Cardiac fibroblast (primary cell): ENCODE measurements around the gene BRSK2.

Source experiments
- DNase-seq, 2 donors: peaks; one replicate each; pipeline versions ENCODE4 v3.0.0 to v3.0.0-alpha.2; 2010; ENCODE audit warnings: low read depth in 2 of 2
- H3K4me3 ChIP-seq, 2 donors: replicated peaks in 1 of 2; 1 replicate in 1 of 2; 2 replicates in 1 of 2; pipeline ENCODE4 v1.5.1; 2011; ENCODE audit warnings: low read depth in 2 of 2, low read length in 2 of 2, mild to moderate bottlenecking in 2 of 2, moderate library complexity in 1 of 2
- TF ChIP-seq, protein P1 (sequence below): IDR thresholded peaks from one replicate; pipeline ENCODE4 v1.5.1; 2011; ENCODE audit warnings: low read depth, mild to moderate bottlenecking, low read length, inconsistent platforms

BRSK2 gene

DNA sequence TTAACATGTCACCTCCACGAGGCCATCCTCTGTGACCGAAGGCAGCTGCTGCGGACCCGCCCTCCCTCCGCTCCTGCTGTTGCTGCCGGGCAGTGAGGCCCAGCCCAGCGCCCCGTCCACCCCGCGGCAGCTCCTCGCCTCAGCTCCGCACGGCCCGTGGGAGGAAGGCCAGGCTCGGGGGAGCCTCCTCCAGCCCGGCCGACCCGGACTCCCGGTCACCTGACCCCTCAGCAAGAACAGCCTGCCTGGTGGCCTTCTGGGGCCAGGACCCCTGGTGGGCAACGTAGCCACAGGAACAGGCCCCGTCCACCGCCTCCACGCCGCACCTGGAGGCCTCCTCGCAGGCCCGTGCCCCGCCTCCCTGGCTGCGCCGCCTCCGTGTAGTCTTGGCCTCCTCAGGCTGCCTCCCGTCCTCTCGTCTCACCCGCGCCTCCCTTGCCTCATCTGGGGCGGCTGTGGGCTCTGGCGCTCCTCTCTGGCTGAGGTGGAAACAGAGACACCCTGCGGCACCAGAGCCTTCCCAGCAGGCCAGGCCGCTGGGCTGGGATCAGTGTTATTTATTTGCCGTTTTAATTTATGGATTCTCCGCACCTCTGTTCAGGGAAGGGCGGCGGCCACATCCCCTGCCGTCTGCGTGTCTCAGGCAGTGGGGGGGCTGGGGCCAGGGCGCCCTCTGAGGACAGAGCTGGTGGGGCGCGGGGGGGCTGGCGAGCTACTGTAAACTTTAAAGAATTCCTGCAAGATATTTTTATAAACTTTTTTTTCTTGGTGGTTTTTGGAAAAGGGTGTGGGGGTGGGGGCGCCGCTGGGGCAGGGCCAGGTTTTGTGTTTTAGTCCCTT, 71.5 kb downstream of the BRSK2 start:
- H3K4me3 ChIP-seq = no peak overlapping the region
- no peak for DNase-seq
- TF ChIP-seq, protein P1, sequence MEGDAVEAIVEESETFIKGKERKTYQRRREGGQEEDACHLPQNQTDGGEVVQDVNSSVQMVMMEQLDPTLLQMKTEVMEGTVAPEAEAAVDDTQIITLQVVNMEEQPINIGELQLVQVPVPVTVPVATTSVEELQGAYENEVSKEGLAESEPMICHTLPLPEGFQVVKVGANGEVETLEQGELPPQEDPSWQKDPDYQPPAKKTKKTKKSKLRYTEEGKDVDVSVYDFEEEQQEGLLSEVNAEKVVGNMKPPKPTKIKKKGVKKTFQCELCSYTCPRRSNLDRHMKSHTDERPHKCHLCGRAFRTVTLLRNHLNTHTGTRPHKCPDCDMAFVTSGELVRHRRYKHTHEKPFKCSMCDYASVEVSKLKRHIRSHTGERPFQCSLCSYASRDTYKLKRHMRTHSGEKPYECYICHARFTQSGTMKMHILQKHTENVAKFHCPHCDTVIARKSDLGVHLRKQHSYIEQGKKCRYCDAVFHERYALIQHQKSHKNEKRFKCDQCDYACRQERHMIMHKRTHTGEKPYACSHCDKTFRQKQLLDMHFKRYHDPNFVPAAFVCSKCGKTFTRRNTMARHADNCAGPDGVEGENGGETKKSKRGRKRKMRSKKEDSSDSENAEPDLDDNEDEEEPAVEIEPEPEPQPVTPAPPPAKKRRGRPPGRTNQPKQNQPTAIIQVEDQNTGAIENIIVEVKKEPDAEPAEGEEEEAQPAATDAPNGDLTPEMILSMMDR = no peak

DNA sequence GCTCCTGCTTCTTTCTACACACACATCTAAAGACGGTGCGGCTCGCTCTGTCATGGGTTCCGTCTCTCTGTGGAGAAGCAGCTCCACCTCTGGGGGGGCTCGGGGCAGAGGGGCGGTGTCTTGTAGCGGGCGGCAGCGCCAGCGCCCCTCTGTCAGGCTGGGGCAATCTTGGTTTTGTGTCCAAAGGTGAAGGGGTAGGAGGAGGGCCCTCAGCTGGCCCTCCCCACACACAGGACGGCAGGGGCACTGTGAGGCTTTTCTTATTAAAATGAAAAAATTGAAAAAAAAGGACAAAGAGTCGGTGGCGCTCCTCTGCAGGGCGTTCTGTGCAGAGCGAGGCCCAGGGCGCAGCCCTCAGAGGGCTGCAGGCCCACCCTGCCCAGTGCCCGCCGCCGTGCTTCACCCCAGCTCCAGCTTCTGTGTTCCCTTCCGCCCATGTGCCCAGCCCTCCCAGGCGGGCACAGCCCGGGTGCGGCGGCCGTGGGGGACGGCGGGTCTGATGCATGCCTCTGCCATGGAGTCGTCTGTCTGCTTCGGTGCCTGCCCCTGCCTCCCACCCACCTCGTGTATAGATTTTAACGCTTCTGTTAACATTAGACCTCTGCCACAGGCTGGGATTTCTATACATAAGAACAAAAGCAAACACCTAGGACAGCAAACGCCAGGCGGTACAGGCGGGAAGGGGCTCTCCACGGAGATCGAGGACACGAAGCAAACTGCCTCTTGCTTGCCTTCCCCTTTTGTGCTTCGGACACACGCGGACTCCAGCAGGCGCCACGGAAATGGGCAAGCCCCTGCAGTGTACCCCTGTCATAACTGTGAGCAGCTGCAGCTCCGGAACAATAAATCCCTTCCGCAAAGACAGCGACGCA, 72.3 kb downstream of the BRSK2 start:
- DNase-seq = no peak
- no peak overlapping the region for H3K4me3 ChIP-seq
- TF ChIP-seq, protein P1 = no peak

DNA sequence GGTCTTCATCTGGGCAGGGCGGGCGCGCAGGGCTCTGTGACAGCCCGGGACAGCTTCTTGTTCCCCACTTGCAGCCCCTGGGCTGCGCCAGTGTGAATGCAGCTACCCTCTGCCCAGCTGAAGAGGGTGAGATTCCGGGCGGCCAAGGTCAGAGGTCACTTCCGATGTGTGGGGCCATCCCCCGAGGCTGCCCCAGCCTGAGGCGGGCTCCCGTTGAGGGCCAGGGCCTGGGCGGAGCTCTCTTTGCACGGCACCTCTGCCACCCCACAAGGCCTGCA, 72.9 kb downstream of the BRSK2 start:
- DNase-seq = no peak

DNA sequence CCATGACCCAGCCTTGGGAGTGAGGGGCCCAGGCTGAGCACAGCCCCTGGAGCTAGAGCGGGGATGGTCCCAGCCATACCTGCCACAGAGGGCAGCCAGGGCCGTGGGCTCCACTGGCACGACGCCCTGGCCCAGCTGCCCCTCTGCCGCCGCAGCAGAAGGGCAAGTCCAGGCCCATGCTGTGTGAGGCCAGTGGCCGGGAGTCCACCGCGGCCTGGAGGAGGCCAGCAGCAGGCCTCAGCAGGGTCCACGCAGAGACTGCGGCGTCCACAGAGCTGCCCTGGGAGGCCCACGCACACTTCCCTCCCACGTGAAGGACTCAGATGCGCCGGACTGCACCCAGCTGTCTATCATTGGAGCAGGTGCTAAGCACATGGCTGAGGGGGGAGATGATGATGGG, 73.3 kb downstream of the BRSK2 start:
- TF ChIP-seq, protein P1 = no peak
- no peak overlapping the region for H3K4me3 ChIP-seq
- no peak for DNase-seq

More for the DNA sequence above, 72.9 kb downstream of the BRSK2 start:
- TF ChIP-seq, protein P1 = no peak
- no peak overlapping the region for H3K4me3 ChIP-seq

DNA sequence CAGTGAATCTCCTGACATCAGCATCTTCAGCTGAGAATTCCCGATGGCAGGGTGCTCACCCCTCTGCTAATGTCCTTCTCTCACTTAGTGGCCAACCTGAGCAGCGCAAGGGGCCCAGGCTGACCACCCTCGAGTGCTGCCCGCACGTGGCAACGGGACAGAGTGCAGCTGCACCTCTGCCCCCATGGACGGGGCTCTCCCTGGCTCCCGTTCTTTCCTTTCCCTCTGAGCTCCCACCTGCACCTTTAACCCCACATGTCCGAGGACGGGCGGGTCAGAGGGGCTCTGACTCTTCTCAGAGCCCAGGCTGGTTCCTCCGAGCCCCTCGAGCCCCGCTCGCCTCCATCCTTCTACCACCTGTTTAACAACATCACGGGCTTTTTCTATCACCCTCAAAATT, 77.0 kb downstream of the BRSK2 start:
- no peak overlapping the region for H3K4me3 ChIP-seq
- no peak for DNase-seq
- TF ChIP-seq, protein P1 = no peak

DNA sequence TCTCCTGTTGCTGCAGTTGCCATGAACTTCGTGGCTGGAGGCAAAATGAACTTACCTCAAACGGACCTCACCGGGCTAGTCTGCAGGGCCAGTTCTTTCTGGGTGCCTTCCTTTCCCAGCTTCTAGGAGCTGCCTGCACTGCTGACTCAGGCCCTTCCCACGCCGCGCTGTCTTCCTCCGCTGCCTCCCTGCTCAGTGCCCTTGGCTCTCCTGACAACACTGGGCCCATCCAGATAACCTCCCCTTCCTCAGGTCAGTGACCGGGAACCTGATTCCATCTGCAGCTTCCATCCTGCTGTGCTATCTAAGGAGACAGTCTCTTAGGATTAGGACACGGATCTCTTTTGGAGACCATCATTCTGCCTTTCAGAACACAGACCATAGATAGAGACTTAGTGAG, 77.5 kb downstream of the BRSK2 start:
- TF ChIP-seq, protein P1 = no peak
- DNase-seq = no peak
- H3K4me3 ChIP-seq = no peak overlapping the region
